Stimulated activated CD8-positive, alpha-beta memory T cell treated with anti-CD3 and anti-CD28 coated beads, Interleukin-12 subunit alpha, Interleukin-12 subunit beta, amount 100 ng/mL, for 24 hours (primary cell): ENCODE data around the gene CAPN9.
"Not testable (repeated sequence)": the region's sequence is repeated elsewhere in the genome, so short reads cannot be mapped to it uniquely, and the experiment has no call there.

Source experiments
- DNase-seq: peaks from one replicate; pipeline ENCODE4 v3.0.0-alpha.2; 2020; ENCODE audit errors: extremely low read depth

CAPN9 gene

GRCh38 chr1:230823931-230824381, 76.8 kb downstream of the CAPN9 start:
- DNase-seq, result no peak

GRCh38 chr1:230824551-230824918, 77.3 kb downstream of the CAPN9 start:
- no peak for DNase-seq

- DNase-seq, result no peak
Measured at GRCh38 chr1:230824919-230825721, 77.9 kb downstream of the CAPN9 start.

GRCh38 chr1:230825761-230826160, 78.6 kb downstream of the CAPN9 start:
- DNase-seq, result no peak

- no peak for DNase-seq
Measured at GRCh38 chr1:230826166-230826875, 79.1 kb downstream of the CAPN9 start.

GRCh38 chr1:230827081-230827681, 80.0 kb downstream of the CAPN9 start:
- no peak for DNase-seq

- DNase-seq, result no peak
Measured at GRCh38 chr1:230827801-230828200, 80.6 kb downstream of the CAPN9 start.

GRCh38 chr1:230828421-230828820, 81.2 kb downstream of the CAPN9 start:
- DNase-seq, result no peak

- no peak for DNase-seq
Measured at GRCh38 chr1:230831771-230832170, 84.6 kb downstream of the CAPN9 start.

- DNase-seq, result no peak
Measured at GRCh38 chr1:230832476-230832875, 85.3 kb downstream of the CAPN9 start.

GRCh38 chr1:230833511-230833910, 86.3 kb downstream of the CAPN9 start:
- DNase-seq, result no peak

GRCh38 chr1:230834292-230834691, 87.1 kb downstream of the CAPN9 start:
- no peak for DNase-seq

GRCh38 chr1:230836347-230836746, 89.2 kb downstream of the CAPN9 start:
- DNase-seq, result no peak

- DNase-seq, result no peak
Measured at GRCh38 chr1:230836793-230837192, 89.6 kb downstream of the CAPN9 start.

- no peak for DNase-seq
Measured at GRCh38 chr1:230839173-230839572, 92.0 kb downstream of the CAPN9 start.

- no peak for DNase-seq
Measured at GRCh38 chr1:230842801-230843200, 95.6 kb downstream of the CAPN9 start.

- DNase-seq, result no peak
Measured at GRCh38 chr1:230843503-230844309, 96.5 kb downstream of the CAPN9 start.

GRCh38 chr1:230844561-230844960, 97.4 kb downstream of the CAPN9 start:
- no peak for DNase-seq

- not testable (repeated sequence) for DNase-seq
Measured at GRCh38 chr1:230845184-230845583, 98.0 kb downstream of the CAPN9 start.

GRCh38 chr1:230848235-230848634, 101.0 kb downstream of the CAPN9 start:
- DNase-seq, result no peak

GRCh38 chr1:230849451-230850224, 102.5 kb downstream of the CAPN9 start:
- DNase-seq, result no peak
